OCI-LY1 (cell line): ENCODE data around the gene HBM.
"Not testable (repeated sequence)": the region's sequence is repeated elsewhere in the genome, so short reads cannot be mapped to it uniquely, and the experiment has no call there.

Experiments used
- H2AFZ ChIP-seq: fragments of 200-600 bp; sonication (generic), shearing (Covaris generic); 2 replicates; pipeline ENCODE4 v1.6.0; 2014; ENCODE audit warnings: antibody characterized with exemption, mild to moderate bottlenecking, low read length
- H3F3A ChIP-seq: fragments of 200-600 bp; sonication (generic), shearing (Covaris generic); 2 replicates; pipeline ENCODE4 v1.6.0; 2014; ENCODE audit warnings: mild to moderate bottlenecking, antibody characterized with exemption, low read length, moderate library complexity; ENCODE audit not compliant: insufficient read depth
- H3K27ac ChIP-seq: fragments of 200-600 bp; sonication (generic); 2 replicates; pipeline ENCODE4 v1.5.1; 2014; ENCODE audit warnings: low read length, mixed run types, mild to moderate bottlenecking, low read depth; ENCODE audit not compliant: poor library complexity, severe bottlenecking
- H3K27me3 ChIP-seq: fragments of 200-600 bp; sonication (generic); 2 replicates; pipeline ENCODE4 v1.6.0; 2014; ENCODE audit warnings: antibody characterized with exemption, mild to moderate bottlenecking, low read length, moderate library complexity; ENCODE audit not compliant: insufficient read depth
- H3K36me3 ChIP-seq: fragments of 200-600 bp; sonication (generic); 2 replicates; pipeline ENCODE4 v1.6.1; 2014; ENCODE audit warnings: mild to moderate bottlenecking, antibody characterized with exemption, low read length, moderate library complexity, mixed read lengths; ENCODE audit not compliant: insufficient read depth
- H3K4me1 ChIP-seq: fragments of 200-600 bp; sonication (generic); 2 replicates; pipeline ENCODE4 v1.5.1; 2014; ENCODE audit warnings: mild to moderate bottlenecking, low read length, moderate library complexity; ENCODE audit not compliant: insufficient read depth, severe bottlenecking
- H3K4me2 ChIP-seq: fragments of 200-600 bp; sonication (generic), shearing (Covaris generic); 2 replicates; pipeline ENCODE4 v1.6.1; 2014; ENCODE audit warnings: low read length
- H3K4me3 ChIP-seq: fragments of 200-600 bp; sonication (generic); 2 replicates; pipeline ENCODE4 v1.5.1; 2014; ENCODE audit warnings: low read length, low read depth, mild to moderate bottlenecking, mixed read lengths; ENCODE audit not compliant: poor library complexity, severe bottlenecking
- H3K79me2 ChIP-seq: fragments of 200-600 bp; shearing (Covaris generic); 2 replicates; pipeline ENCODE4 v1.6.1; 2016; ENCODE audit warnings: mixed run types, low read length, mixed read lengths; ENCODE audit not compliant: insufficient read depth
- H3K9ac ChIP-seq: fragments of 200-600 bp; sonication (generic), shearing (Covaris generic); 2 replicates; pipeline ENCODE4 v1.6.1; 2014; ENCODE audit warnings: mild to moderate bottlenecking, low read length, mixed read lengths
- H3K9me2 ChIP-seq: fragments of 200-600 bp; sonication (generic), shearing (Covaris generic); 2 replicates; pipeline ENCODE4 v1.6.1; 2014; ENCODE audit warnings: low read depth, mild to moderate bottlenecking, low read length, mixed read lengths
- H3K9me3 ChIP-seq: fragments of 200-600 bp; shearing (Covaris generic); 2 replicates; pipeline ENCODE4 v1.6.1; 2014; ENCODE audit warnings: low read length, mixed read lengths
- H4K20me1 ChIP-seq: fragments of 200-600 bp; sonication (generic), shearing (Covaris generic); 2 replicates; pipeline ENCODE4 v1.6.0; 2016; ENCODE audit warnings: mild to moderate bottlenecking, low read length; ENCODE audit not compliant: insufficient read depth
- EZH2 ChIP-seq: fragments of 200-600 bp; sonication (generic), shearing (Covaris generic); IDR thresholded peaks from 2 replicates; pipeline ENCODE4 v1.8.0; 2017; ENCODE audit warnings: borderline replicate concordance, mixed run types, mild to moderate bottlenecking, antibody characterized with exemption, low read length, moderate library complexity, mixed read lengths
- TF ChIP-seq, protein P1 (sequence below): fragments of 200-600 bp; sonication (generic), shearing (Covaris generic); IDR thresholded peaks from 2 replicates; pipeline ENCODE4 v1.5.1; 2017; ENCODE audit warnings: mild to moderate bottlenecking, antibody characterized with exemption, low read length, moderate library complexity, mixed read lengths

Gene HBM

DNA sequence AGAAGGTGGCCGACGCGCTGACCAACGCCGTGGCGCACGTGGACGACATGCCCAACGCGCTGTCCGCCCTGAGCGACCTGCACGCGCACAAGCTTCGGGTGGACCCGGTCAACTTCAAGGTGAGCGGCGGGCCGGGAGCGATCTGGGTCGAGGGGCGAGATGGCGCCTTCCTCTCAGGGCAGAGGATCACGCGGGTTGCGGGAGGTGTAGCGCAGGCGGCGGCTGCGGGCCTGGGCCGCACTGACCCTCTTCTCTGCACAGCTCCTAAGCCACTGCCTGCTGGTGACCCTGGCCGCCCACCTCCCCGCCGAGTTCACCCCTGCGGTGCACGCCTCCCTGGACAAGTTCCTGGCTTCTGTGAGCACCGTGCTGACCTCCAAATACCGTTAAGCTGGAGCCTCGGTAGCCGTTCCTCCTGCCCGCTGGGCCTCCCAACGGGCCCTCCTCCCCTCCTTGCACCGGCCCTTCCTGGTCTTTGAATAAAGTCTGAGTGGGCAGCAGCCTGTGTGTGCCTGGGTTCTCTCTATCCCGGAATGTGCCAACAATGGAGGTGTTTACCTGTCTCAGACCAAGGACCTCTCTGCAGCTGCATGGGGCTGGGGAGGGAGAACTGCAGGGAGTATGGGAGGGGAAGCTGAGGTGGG, 7.6 kb downstream of the HBM start:
- not testable (repeated sequence) for H3K9me2 ChIP-seq, H3K9me3 ChIP-seq, H3K9ac ChIP-seq, H3K4me1 ChIP-seq, H2AFZ ChIP-seq, H3K27me3 ChIP-seq, H4K20me1 ChIP-seq, H3K4me2 ChIP-seq, H3K36me3 ChIP-seq, H3K4me3 ChIP-seq, H3K79me2 ChIP-seq, H3K27ac ChIP-seq, H3F3A ChIP-seq

DNA sequence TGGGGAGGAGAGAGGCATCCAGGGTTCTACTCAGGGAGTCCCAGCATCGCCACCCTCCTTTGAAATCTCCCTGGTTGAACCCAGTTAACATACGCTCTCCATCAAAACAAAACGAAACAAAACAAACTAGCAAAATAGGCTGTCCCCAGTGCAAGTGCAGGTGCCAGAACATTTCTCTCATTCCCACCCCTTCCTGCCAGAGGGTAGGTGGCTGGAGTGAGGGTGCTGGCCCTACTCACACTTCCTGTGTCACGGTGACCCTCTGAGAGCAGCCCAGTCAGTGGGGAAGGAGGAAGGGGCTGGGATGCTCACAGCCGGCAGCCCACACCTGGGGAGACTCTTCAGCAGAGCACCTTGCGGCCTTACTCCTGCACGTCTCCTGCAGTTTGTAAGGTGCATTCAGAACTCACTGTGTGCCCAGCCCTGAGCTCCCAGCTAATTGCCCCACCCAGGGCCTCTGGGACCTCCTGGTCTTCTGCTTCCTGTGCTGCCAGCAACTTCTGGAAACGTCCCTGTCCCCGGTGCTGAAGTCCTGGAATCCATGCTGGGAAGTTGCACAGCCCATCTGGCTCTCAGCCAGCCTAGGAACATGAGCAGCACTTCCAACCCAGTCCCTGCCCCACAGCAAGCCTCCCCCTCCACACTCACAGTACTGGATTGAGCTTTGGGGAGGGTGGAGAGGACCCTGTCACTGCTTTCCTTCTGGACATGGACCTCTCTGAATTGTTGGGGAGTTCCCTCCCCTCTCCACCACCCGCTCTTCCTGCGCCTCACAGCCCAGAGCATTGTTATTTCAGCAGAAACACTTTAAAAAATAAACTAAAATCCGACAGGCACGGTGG, 8.4 kb downstream of the HBM start:
- not testable (repeated sequence) for H4K20me1 ChIP-seq, H3K36me3 ChIP-seq, H3K27me3 ChIP-seq, H3K4me1 ChIP-seq, H3F3A ChIP-seq, H2AFZ ChIP-seq, H3K9me2 ChIP-seq, H3K9ac ChIP-seq, H3K4me2 ChIP-seq, H3K27ac ChIP-seq, H3K79me2 ChIP-seq, H3K9me3 ChIP-seq, H3K4me3 ChIP-seq

DNA sequence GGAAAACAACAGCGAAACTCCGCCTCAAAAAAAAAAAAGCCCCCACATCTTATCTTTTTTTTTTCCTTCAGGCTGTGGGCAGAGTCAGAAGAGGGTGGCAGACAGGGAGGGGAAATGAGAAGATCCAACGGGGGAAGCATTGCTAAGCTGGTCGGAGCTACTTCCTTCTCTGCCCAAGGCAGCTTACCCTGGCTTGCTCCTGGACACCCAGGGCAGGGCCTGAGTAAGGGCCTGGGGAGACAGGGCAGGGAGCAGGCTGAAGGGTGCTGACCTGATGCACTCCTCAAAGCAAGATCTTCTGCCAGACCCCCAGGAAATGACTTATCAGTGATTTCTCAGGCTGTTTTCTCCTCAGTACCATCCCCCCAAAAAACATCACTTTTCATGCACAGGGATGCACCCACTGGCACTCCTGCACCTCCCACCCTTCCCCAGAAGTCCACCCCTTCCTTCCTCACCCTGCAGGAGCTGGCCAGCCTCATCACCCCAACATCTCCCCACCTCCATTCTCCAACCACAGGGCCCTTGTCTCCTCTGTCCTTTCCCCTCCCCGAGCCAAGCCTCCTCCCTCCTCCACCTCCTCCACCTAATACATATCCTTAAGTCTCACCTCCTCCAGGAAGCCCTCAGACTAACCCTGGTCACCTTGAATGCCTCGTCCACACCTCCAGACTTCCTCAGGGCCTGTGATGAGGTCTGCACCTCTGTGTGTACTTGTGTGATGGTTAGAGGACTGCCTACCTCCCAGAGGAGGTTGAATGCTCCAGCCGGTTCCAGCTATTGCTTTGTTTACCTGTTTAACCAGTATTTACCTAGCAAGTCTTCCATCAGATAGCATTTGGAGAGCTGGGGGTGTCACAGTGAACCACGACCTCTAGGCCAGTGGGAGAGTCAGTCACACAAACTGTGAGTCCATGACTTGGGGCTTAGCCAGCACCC, 9.5 kb downstream of the HBM start:
- Histone ChIP-seq H3K9ac (no peak overlapping the region), H3K9me2 (no peaks in the 10 kb centered on the region)

DNA sequence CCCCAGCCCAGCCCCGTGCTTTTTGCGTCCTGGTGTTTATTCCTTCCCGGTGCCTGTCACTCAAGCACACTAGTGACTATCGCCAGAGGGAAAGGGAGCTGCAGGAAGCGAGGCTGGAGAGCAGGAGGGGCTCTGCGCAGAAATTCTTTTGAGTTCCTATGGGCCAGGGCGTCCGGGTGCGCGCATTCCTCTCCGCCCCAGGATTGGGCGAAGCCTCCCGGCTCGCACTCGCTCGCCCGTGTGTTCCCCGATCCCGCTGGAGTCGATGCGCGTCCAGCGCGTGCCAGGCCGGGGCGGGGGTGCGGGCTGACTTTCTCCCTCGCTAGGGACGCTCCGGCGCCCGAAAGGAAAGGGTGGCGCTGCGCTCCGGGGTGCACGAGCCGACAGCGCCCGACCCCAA, 10.2 kb downstream of the HBM start:
- H3K4me1 ChIP-seq, H3K4me2 ChIP-seq, H3K27ac ChIP-seq, H3K9me3 ChIP-seq, H3K9me2 ChIP-seq, H2AFZ ChIP-seq, H3F3A ChIP-seq, H3K4me3 ChIP-seq, H3K9ac ChIP-seq, H3K27me3 ChIP-seq, H3K79me2 ChIP-seq, H4K20me1 ChIP-seq, H3K36me3 ChIP-seq: not testable (repeated sequence)

More for the DNA sequence above, 9.5 kb downstream of the HBM start:
- no peaks in the 10 kb centered on the region for H3K4me1 ChIP-seq
- H3K27me3 ChIP-seq: no peaks in the 10 kb centered on the region
- no peaks in the 10 kb centered on the region for H3K9me3 ChIP-seq
- no peaks in the 10 kb centered on the region for H3K36me3 ChIP-seq
- H3K27ac ChIP-seq: no peak overlapping the region
- H3K79me2 ChIP-seq: no peaks in the 10 kb centered on the region
- H3F3A ChIP-seq: no peaks in the 10 kb centered on the region
- TF ChIP-seq EZH2: no peak
- TF ChIP-seq, protein P1, sequence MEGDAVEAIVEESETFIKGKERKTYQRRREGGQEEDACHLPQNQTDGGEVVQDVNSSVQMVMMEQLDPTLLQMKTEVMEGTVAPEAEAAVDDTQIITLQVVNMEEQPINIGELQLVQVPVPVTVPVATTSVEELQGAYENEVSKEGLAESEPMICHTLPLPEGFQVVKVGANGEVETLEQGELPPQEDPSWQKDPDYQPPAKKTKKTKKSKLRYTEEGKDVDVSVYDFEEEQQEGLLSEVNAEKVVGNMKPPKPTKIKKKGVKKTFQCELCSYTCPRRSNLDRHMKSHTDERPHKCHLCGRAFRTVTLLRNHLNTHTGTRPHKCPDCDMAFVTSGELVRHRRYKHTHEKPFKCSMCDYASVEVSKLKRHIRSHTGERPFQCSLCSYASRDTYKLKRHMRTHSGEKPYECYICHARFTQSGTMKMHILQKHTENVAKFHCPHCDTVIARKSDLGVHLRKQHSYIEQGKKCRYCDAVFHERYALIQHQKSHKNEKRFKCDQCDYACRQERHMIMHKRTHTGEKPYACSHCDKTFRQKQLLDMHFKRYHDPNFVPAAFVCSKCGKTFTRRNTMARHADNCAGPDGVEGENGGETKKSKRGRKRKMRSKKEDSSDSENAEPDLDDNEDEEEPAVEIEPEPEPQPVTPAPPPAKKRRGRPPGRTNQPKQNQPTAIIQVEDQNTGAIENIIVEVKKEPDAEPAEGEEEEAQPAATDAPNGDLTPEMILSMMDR: no peak
- H4K20me1 ChIP-seq: no peaks in the 10 kb centered on the region
- no peak overlapping the region for H3K4me3 ChIP-seq
- no peak overlapping the region for H3K4me2 ChIP-seq
- no peak overlapping the region for H2AFZ ChIP-seq

DNA sequence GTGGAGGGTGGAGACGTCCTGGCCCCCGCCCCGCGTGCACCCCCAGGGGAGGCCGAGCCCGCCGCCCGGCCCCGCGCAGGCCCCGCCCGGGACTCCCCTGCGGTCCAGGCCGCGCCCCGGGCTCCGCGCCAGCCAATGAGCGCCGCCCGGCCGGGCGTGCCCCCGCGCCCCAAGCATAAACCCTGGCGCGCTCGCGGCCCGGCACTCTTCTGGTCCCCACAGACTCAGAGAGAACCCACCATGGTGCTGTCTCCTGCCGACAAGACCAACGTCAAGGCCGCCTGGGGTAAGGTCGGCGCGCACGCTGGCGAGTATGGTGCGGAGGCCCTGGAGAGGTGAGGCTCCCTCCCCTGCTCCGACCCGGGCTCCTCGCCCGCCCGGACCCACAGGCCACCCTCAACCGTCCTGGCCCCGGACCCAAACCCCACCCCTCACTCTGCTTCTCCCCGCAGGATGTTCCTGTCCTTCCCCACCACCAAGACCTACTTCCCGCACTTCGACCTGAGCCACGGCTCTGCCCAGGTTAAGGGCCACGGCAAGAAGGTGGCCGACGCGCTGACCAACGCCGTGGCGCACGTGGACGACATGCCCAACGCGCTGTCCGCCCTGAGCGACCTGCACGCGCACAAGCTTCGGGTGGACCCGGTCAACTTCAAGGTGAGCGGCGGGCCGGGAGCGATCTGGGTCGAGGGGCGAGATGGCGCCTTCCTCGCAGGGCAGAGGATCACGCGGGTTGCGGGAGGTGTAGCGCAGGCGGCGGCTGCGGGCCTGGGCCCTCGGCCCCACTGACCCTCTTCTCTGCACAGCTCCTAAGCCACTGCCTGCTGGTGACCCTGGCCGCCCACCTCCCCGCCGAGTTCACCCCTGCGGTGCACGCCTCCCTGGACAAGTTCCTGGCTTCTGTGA, 11.0 kb downstream of the HBM start, which contains the start of gene HBA1:
Gene HBA1, plus strand, starts transcription at position 204 of the 906 bp plus-strand sequence. Its CDS starts 37 bp downstream, at position 241.
- H3K4me3 ChIP-seq, H2AFZ ChIP-seq, H3F3A ChIP-seq, H4K20me1 ChIP-seq, H3K9me2 ChIP-seq, H3K27me3 ChIP-seq, H3K9me3 ChIP-seq, H3K4me2 ChIP-seq, H3K36me3 ChIP-seq, H3K9ac ChIP-seq, H3K4me1 ChIP-seq, H3K79me2 ChIP-seq, H3K27ac ChIP-seq: not testable (repeated sequence)
